MM.1S (cell line): ENCODE data around the gene OR52E8.
A peak's percentile ranks its signal among the peaks of the same experiment; 100 is the strongest.

Experiments used
- EZH2phosphoT487 ChIP-seq: fragments of 300-600 bp; sonication (generic); IDR thresholded peaks from 2 replicates; pipeline ENCODE4 v1.6.1; 2018; ENCODE audit warnings: antibody characterized with exemption, low read length
- TF ChIP-seq, protein P1 (sequence below): fragments of 300-600 bp; sonication (generic); IDR thresholded peaks from 2 replicates; pipeline ENCODE4 v1.5.1; 2016; ENCODE audit warnings: antibody characterized with exemption, low read length, mixed read lengths

DNA sequence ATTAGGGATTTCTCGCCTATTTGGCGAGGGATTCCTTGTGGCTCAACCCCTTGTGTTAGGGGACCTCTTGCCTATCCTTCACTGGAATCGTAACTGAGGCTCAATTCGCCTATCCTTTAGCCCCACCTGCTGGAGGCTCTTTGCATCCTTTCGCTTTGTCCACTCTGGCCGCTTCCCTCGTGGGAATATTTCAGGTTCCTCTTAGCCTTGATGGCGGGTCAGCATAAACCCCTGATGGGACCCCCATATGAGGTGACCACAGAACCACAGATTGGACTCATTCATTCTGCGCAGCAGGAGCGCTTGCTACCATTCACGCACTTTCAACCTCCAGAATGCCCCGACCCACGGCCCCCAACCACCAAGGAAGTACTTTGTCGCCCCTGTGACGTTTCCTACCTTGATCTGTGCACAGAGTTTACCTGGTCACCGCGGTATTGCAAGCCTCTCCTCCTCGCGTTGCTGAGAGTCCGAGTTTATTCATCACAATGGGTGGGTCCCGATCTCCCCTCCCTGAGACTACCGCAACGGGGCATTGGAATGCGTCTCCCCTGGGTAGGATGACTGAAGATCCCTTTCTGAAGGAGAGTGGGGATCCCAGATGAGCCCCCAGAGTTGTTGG, 48.9 kb downstream of the OR52E8 start, which contains the start of gene OR52N2:
- TF ChIP-seq, protein P1, sequence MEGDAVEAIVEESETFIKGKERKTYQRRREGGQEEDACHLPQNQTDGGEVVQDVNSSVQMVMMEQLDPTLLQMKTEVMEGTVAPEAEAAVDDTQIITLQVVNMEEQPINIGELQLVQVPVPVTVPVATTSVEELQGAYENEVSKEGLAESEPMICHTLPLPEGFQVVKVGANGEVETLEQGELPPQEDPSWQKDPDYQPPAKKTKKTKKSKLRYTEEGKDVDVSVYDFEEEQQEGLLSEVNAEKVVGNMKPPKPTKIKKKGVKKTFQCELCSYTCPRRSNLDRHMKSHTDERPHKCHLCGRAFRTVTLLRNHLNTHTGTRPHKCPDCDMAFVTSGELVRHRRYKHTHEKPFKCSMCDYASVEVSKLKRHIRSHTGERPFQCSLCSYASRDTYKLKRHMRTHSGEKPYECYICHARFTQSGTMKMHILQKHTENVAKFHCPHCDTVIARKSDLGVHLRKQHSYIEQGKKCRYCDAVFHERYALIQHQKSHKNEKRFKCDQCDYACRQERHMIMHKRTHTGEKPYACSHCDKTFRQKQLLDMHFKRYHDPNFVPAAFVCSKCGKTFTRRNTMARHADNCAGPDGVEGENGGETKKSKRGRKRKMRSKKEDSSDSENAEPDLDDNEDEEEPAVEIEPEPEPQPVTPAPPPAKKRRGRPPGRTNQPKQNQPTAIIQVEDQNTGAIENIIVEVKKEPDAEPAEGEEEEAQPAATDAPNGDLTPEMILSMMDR = peak; percentile 82
- no peak for TF ChIP-seq EZH2phosphoT487
